Ascending aorta (tissue), 2 donors: ENCODE data around the gene MYO1B. TPM values are rescaled to one million over a fixed set of nuclear protein-coding genes. Genes with fewer than 3 reads are reported as not detected.

Experiments
- DNase-seq, 2 donors: peaks; one replicate each; pipeline ENCODE4 v3.0.0-alpha.2; 2019; ENCODE audit warnings: low spot score in 2 of 2
- H3K27ac ChIP-seq, 2 donors: fragments of 200-600 bp; sonication (generic); one replicate each; pipeline ENCODE4 v1.5.1; 2016 to 2017; ENCODE audit warnings: mild to moderate bottlenecking in 1 of 2
- H3K27me3 ChIP-seq: fragments of 200-600 bp; sonication (generic); one replicate; pipeline ENCODE4 v1.5.1; 2017
- H3K36me3 ChIP-seq, 2 donors: fragments of 200-600 bp; sonication (generic); one replicate each; pipeline ENCODE4 v1.5.1; 2016
- H3K4me1 ChIP-seq, 2 donors: fragments of 200-600 bp; sonication (generic); one replicate each; pipeline ENCODE4 v1.5.1; 2016 to 2017; ENCODE audit warnings: mild to moderate bottlenecking in 1 of 2
- H3K4me3 ChIP-seq, 2 donors: fragments of 200-600 bp; sonication (generic); one replicate each; pipeline ENCODE4 v1.5.1; 2016 to 2017; ENCODE audit warnings: mild to moderate bottlenecking in 1 of 2
- H3K9me3 ChIP-seq, 2 donors: fragments of 200-600 bp; sonication (generic); one replicate each; pipeline ENCODE4 v1.5.1; 2016
- intact Hi-C: fragments of 100-400 bp; cut with DNase I; formaldehyde crosslinking; loops from one replicate; pipeline ENCODE4 v1.15.1; 2023
- total RNA-seq: library from RNA; depleted of rRNA; stranded (reverse); fragments of >200 nt; gene quantifications from one replicate; pipeline ENCODE4 v1.1.0, GENCODE V29; 2016
- TF ChIP-seq, protein P1 (sequence below), 3 experiments: fragments of 200-600 bp in 2 of 3; fragments of 450-650 bp in 1 of 3; sonication (generic) in 2 of 3; IDR thresholded peaks; one replicate each; pipeline ENCODE4 v1.5.1; 2016 to 2019; ENCODE audit warnings: antibody characterized with exemption in 3 of 3, mild to moderate bottlenecking in 1 of 3, moderate library complexity in 1 of 3

The MYO1B gene
- total RNA-seq, 1 donor from 2014 or later, result 27.4 TPM

- intact Hi-C loops, result no loop called here
- DNase-seq, result no peak
- Histone ChIP-seq H3K9me3 (no peaks in the 10 kb centered on the region), H3K4me1 (peaks cover 0 to 2% of the 10 kb centered on the region in 2 donors), H3K27ac (no peak overlapping the region), H3K4me3 (no peak overlapping the region), H3K36me3 (no peaks in the 10 kb centered on the region), H3K27me3 (no peaks in the 10 kb centered on the region)
- TF ChIP-seq, protein P1, sequence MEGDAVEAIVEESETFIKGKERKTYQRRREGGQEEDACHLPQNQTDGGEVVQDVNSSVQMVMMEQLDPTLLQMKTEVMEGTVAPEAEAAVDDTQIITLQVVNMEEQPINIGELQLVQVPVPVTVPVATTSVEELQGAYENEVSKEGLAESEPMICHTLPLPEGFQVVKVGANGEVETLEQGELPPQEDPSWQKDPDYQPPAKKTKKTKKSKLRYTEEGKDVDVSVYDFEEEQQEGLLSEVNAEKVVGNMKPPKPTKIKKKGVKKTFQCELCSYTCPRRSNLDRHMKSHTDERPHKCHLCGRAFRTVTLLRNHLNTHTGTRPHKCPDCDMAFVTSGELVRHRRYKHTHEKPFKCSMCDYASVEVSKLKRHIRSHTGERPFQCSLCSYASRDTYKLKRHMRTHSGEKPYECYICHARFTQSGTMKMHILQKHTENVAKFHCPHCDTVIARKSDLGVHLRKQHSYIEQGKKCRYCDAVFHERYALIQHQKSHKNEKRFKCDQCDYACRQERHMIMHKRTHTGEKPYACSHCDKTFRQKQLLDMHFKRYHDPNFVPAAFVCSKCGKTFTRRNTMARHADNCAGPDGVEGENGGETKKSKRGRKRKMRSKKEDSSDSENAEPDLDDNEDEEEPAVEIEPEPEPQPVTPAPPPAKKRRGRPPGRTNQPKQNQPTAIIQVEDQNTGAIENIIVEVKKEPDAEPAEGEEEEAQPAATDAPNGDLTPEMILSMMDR (IDR thresholded peaks at IDR 0.05), result no peak
These were observed 66.0 kb downstream of the MYO1B start for GRCh38 chr2:191311156-191311555.

DNA sequence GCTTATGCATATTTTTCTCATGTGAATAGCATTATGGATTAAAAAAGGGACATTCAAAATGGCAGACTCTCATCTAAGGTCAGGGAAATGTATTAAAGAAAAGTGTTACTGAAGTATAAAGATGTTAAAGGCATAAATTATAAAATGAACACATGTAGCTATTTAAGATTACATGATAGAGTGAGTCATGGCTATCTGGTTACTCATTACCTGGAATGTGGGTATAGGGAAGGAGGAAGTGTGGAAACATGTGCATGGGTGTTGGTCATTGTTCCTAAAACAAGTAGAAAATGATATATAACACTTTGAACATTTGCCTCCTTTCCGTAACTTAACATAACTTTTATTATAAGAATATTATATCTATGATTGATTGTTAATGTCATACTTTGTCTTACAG is 66.4 kb downstream of the MYO1B start:
- Histone ChIP-seq H3K36me3 (no peaks in the 10 kb centered on the region), H3K4me3 (no peak overlapping the region), H3K9me3 (no peaks in the 10 kb centered on the region), H3K27ac (no peak overlapping the region), H3K4me1 (peaks cover 0 to 2% of the 10 kb centered on the region in 2 donors), H3K27me3 (no peaks in the 10 kb centered on the region)
- TF ChIP-seq, protein P1 (IDR thresholded peaks at IDR 0.05), result no peak
- intact Hi-C loops, result no loop called here
- no peak for DNase-seq

- H3K27ac ChIP-seq, result no peak overlapping the region
- DNase-seq, result no peak
- H3K36me3 ChIP-seq, result no peaks in the 10 kb centered on the region
- H3K27me3 ChIP-seq, result no peaks in the 10 kb centered on the region
- TF ChIP-seq, protein P1 (IDR thresholded peaks at IDR 0.05), result no peak
- no peaks in the 10 kb centered on the region for H3K9me3 ChIP-seq
- H3K4me1 ChIP-seq, result peaks cover 0 to 2% of the 10 kb centered on the region in 2 donors
- intact Hi-C loops, result no loop called here
- H3K4me3 ChIP-seq, result no peak overlapping the region
These were observed 67.0 kb downstream of the MYO1B start for GRCh38 chr2:191312163-191312562.

DNA sequence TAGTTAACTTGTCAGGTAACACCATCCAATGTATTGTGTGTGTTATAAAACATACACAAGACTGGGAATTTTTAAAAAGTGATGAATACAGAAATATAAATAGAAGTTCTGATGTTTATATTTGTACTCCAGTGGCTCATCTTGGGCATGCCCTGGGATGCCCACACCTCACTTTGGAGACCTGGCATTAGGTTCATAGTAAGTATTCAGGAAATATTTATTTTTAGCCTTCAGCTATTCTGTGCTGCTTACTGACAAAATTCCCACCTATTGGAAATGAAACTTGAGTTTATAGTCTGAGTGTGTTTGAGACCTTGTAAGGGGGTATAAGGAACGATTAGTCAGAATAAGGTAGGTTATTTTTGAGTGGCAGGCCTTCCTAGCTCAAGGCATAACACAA is 67.5 kb downstream of the MYO1B start:
- no peaks in the 10 kb centered on the region for H3K27me3 ChIP-seq
- no peaks in the 10 kb centered on the region for H3K36me3 ChIP-seq
- H3K4me1 ChIP-seq, result peaks cover 0 to 3% of the 10 kb centered on the region in 2 donors
- no peak overlapping the region for H3K27ac ChIP-seq
- DNase-seq, result no peak
- H3K4me3 ChIP-seq, result no peak overlapping the region
- intact Hi-C loops, result no loop called here
- no peaks in the 10 kb centered on the region for H3K9me3 ChIP-seq
- TF ChIP-seq, protein P1 (IDR thresholded peaks at IDR 0.05), result no peak

GRCh38 chr2:191314697-191315364 is 69.6 kb downstream of the MYO1B start:
- DNase-seq, result no peak
- intact Hi-C loops, result no loop called here
- H3K4me1 ChIP-seq, result peaks cover 7 to 16% of the 10 kb centered on the region in 2 donors

More at GRCh38 chr2:191314697-191315364, 69.6 kb downstream of the MYO1B start:
- TF ChIP-seq, protein P1 (IDR thresholded peaks at IDR 0.05), result no peak
- Histone ChIP-seq H3K9me3 (no peaks in the 10 kb centered on the region), H3K36me3 (no peaks in the 10 kb centered on the region), H3K27me3 (no peaks in the 10 kb centered on the region), H3K4me3 (no peak overlapping the region), H3K27ac (no peak overlapping the region)
